K562 (cell line): ENCODE data around the gene MAB21L3.
A peak's percentile ranks its signal among the peaks of the same experiment; 100 is the strongest.

Experiments used
- ATF7 ChIP-seq: fragments of 450-650 bp; IDR thresholded peaks from 2 replicates; pipeline ENCODE4 v1.7.1; 2014; ENCODE audit warnings: mild to moderate bottlenecking, moderate library complexity
- CREB1 ChIP-seq, 2 experiments: sonication (generic) in 1 of 2; formaldehyde crosslinking in 1 of 2; IDR thresholded peaks; 2 replicates each; pipeline versions ENCODE4 v1.6.1 to v1.8.0; 2012 to 2022; ENCODE audit warnings: inconsistent platforms in 1 of 2, mild to moderate bottlenecking in 1 of 2, missing genetic modification reagents in 1 of 2, moderate library complexity in 1 of 2
- FOXA1 ChIP-seq: fragments of 450-650 bp; IDR thresholded peaks from 2 replicates; pipeline ENCODE4 v1.6.1; 2016; ENCODE audit warnings: mild to moderate bottlenecking, borderline replicate concordance
- FOXM1 ChIP-seq, 2 experiments: fragments of 450-650 bp in 1 of 2; sonication (generic) in 1 of 2; formaldehyde crosslinking in 1 of 2; IDR thresholded peaks; 2 replicates each; pipeline versions ENCODE4 v1.6.1 to v1.9.0; 2017 to 2022; ENCODE audit warnings: low read depth in 2 of 2, mild to moderate bottlenecking in 2 of 2, missing genetic modification reagents in 1 of 2, moderate library complexity in 1 of 2
- KAT7 ChIP-seq: sonication (generic); formaldehyde crosslinking; IDR thresholded peaks from 2 replicates; pipeline ENCODE4 v1.8.0; 2022; ENCODE audit warnings: missing genetic modification reagents, mild to moderate bottlenecking, borderline replicate concordance
- POLR2AphosphoS5 ChIP-seq: IDR thresholded peaks from 2 replicates; pipeline ENCODE4 v1.6.1; 2011; ENCODE audit warnings: mild to moderate bottlenecking, low read depth, low read length, moderate library complexity; ENCODE audit not compliant: control insufficient read depth, insufficient read depth
- SRF ChIP-seq, 2 experiments: fragments of 250-450, 450-650 bp in 1 of 2; sonication (Bioruptor Pico) in 1 of 2; sonication (generic) in 1 of 2; formaldehyde crosslinking; IDR thresholded peaks; 2 replicates each; pipeline versions ENCODE4 v1.5.0 to v1.5.1; 2020 to 2022; ENCODE audit warnings: mild to moderate bottlenecking in 1 of 2, missing genetic modification reagents in 1 of 2
- TF ChIP-seq, protein P1 (sequence below), 2 experiments: IDR thresholded peaks; 2 replicates each; pipeline ENCODE4 v1.6.1; 2011; ENCODE audit warnings: borderline replicate concordance in 1 of 2, control low read depth in 1 of 2, low read depth in 1 of 2, low read length in 1 of 2, mild to moderate bottlenecking in 1 of 2, mixed read lengths in 1 of 2, moderate library complexity in 1 of 2; ENCODE audit not compliant: insufficient read depth in 1 of 2, insufficient read length in 1 of 2, poor library complexity in 1 of 2, severe bottlenecking in 1 of 2; ENCODE audit errors: extremely low read depth in 1 of 2
- TF ChIP-seq, protein P2 (sequence below): sonication (generic); formaldehyde crosslinking; IDR thresholded peaks from 2 replicates; pipeline ENCODE4 v1.8.0; 2023; ENCODE audit warnings: mild to moderate bottlenecking, missing genetic modification reagents
- TF ChIP-seq, protein P3 (sequence below), 3 experiments: IDR thresholded peaks in 2 of 3; conservative IDR thresholded peaks in 1 of 3; 2 replicates each; pipeline ENCODE4 v1.5.1; 2011 to 2012; ENCODE audit warnings: low read length in 3 of 3, mild to moderate bottlenecking in 3 of 3, control low read depth in 2 of 3, improper control_type of control experiment in 1 of 3, inconsistent platforms in 1 of 3, low read depth in 1 of 3, mixed read lengths in 1 of 3, moderate library complexity in 1 of 3; ENCODE audit not compliant: insufficient read depth in 2 of 3

DNA sequence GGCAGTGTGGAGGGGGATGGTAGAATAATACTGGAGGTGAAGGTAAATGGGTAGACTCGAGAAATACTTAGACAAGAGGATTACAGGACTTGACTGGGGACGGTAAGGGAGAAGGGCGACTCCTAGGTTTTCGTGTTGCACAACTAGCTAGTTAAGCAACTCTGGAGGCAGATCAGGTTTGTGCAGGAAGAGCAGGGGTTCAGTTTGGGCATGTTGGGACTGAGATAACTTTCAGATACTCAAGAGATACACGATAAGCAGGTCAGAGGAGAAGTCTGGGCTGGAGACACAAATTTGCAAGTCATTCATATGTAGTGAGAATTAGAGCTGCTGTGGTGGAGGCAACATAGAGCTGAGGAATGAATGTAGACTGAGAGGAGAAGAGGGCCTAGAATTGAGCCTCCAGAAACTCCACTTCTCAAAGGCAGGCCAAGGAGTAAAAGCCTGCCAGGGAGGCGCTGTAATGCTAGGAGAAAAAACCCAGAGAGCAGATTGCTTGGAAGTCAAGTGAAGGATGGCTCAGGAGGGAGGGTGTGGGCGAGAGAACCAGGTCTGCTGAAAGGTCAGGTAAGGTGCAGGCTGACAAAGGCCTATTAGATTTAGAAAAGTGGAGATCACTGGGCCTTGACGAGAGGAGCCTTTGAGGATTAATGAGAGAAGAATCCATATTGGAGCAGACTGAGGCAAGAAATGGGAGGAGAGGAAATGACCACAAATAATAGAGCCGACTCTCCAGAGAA lies 20.8 kb downstream of the MAB21L3 start:
- TF ChIP-seq, protein P1, sequence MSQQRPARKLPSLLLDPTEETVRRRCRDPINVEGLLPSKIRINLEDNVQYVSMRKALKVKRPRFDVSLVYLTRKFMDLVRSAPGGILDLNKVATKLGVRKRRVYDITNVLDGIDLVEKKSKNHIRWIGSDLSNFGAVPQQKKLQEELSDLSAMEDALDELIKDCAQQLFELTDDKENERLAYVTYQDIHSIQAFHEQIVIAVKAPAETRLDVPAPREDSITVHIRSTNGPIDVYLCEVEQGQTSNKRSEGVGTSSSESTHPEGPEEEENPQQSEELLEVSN (IDR thresholded peaks at IDR 0.05; ENCODE audit: borderline replicate concordance in 1 of 2, extremely low read depth in 1 of 2, insufficient read depth in 1 of 2, insufficient read length in 1 of 2, low read depth in 1 of 2, low read length in 1 of 2, poor library complexity in 1 of 2, severe bottlenecking in 1 of 2), result no peak
- TF ChIP-seq FOXA1 (no peak), SRF (CRISPR knock-in tag; IDR thresholded peaks at IDR 0.05) (no peak), FOXM1 (IDR thresholded peaks at IDR 0.05; ENCODE audit: low read depth) (no peak), FOXM1 (CRISPR knock-in tag; IDR thresholded peaks at IDR 0.05; ENCODE audit: low read depth) (no peak), CREB1 (IDR thresholded peaks at IDR 0.05) (no peak), CREB1 (CRISPR knock-in tag; IDR thresholded peaks at IDR 0.05) (no peak), ATF7 (no peak), POLR2AphosphoS5 (0 out of 2 replicates have a peak, but pooled peaks have one; percentile 31), KAT7 (CRISPR knock-in tag) (no peak)
- TF ChIP-seq, protein P2, sequence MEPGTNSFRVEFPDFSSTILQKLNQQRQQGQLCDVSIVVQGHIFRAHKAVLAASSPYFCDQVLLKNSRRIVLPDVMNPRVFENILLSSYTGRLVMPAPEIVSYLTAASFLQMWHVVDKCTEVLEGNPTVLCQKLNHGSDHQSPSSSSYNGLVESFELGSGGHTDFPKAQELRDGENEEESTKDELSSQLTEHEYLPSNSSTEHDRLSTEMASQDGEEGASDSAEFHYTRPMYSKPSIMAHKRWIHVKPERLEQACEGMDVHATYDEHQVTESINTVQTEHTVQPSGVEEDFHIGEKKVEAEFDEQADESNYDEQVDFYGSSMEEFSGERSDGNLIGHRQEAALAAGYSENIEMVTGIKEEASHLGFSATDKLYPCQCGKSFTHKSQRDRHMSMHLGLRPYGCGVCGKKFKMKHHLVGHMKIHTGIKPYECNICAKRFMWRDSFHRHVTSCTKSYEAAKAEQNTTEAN (CRISPR knock-in tag), result no peak
- TF ChIP-seq, protein P3, sequence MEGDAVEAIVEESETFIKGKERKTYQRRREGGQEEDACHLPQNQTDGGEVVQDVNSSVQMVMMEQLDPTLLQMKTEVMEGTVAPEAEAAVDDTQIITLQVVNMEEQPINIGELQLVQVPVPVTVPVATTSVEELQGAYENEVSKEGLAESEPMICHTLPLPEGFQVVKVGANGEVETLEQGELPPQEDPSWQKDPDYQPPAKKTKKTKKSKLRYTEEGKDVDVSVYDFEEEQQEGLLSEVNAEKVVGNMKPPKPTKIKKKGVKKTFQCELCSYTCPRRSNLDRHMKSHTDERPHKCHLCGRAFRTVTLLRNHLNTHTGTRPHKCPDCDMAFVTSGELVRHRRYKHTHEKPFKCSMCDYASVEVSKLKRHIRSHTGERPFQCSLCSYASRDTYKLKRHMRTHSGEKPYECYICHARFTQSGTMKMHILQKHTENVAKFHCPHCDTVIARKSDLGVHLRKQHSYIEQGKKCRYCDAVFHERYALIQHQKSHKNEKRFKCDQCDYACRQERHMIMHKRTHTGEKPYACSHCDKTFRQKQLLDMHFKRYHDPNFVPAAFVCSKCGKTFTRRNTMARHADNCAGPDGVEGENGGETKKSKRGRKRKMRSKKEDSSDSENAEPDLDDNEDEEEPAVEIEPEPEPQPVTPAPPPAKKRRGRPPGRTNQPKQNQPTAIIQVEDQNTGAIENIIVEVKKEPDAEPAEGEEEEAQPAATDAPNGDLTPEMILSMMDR (IDR thresholded peaks at IDR 0.05 in 2 of 3, conservative IDR thresholded peaks at IDR 0.05 in 1 of 3; ENCODE audit: insufficient read depth in 2 of 3, low read depth in 1 of 3, low read length in 3 of 3), result no peak
